AG09309 (cell line): ENCODE measurements around the gene PKP1.
A peak's percentile ranks its signal among the peaks of the same experiment; 100 is the strongest.

Experiments used
- DNase-seq: peaks from one replicate; pipeline ENCODE4 v3.0.0-alpha.2; 2010; ENCODE audit warnings: low read depth
- H3K4me3 ChIP-seq: 2 replicates; pipeline ENCODE4 v1.5.1; 2011; ENCODE audit warnings: mild to moderate bottlenecking, low read depth, low read length, moderate library complexity; ENCODE audit not compliant: control insufficient read depth
- CTCF ChIP-seq: IDR thresholded peaks from 2 replicates; pipeline ENCODE4 v1.5.1; 2011; ENCODE audit warnings: mild to moderate bottlenecking, low read depth, low read length, inconsistent platforms; ENCODE audit not compliant: insufficient read depth, control insufficient read depth; ENCODE audit errors: missing control alignments

Gene PKP1

GRCh38 chr1:201375169-201375568 is 91.9 kb downstream of the PKP1 start:
- no peak for TF ChIP-seq CTCF
- H3K4me3 ChIP-seq: no peak overlapping the region
- no peak for DNase-seq

GRCh38 chr1:201376107-201376463 is 92.8 kb downstream of the PKP1 start:
- no peak for DNase-seq
- no peak overlapping the region for H3K4me3 ChIP-seq
- no peak for TF ChIP-seq CTCF

- TF ChIP-seq CTCF: peak; percentile 54
Measured at GRCh38 chr1:201376464-201377374, 93.4 kb downstream of the PKP1 start.

GRCh38 chr1:201377611-201378092 is 94.3 kb downstream of the PKP1 start, which contains the start of gene TNNT2:
TSS of gene TNNT2 (minus strand) at chr1:201377680. CDS start at chr1:201373254, 4,426 bp downstream.
- TF ChIP-seq CTCF: no peak
- no peak within 1 kb of the TSS for H3K4me3 ChIP-seq
- no peak for DNase-seq

More at GRCh38 chr1:201376464-201377374, 93.4 kb downstream of the PKP1 start:
- no peak overlapping the region for H3K4me3 ChIP-seq
- no peak for DNase-seq

- TF ChIP-seq CTCF: no peak
- no peak for DNase-seq
- H3K4me3 ChIP-seq: no peak overlapping the region
Measured at GRCh38 chr1:201378804-201379203, 95.5 kb downstream of the PKP1 start.

- no peak for DNase-seq
- no peak for TF ChIP-seq CTCF
- no peak overlapping the region for H3K4me3 ChIP-seq
Measured at GRCh38 chr1:201379733-201380242, 96.5 kb downstream of the PKP1 start.
